Mucosa of rectum (tissue), 2 donors: Measurements from ENCODE around the gene VILL.
"Not testable (repeated sequence)": the region's sequence is repeated elsewhere in the genome, so short reads cannot be mapped to it uniquely, and the experiment has no call there.

Experiments used
- H3K27ac ChIP-seq, 2 donors: one replicate each; pipeline ENCODE4 v1.7.0; 2013; ENCODE audit warnings: inconsistent platforms in 2 of 2, low read depth in 2 of 2, low read length in 2 of 2
- H3K27me3 ChIP-seq, 2 donors: one replicate each; pipeline ENCODE4 v1.7.0; 2013; ENCODE audit warnings: low read length in 2 of 2; ENCODE audit not compliant: control insufficient read depth in 2 of 2, insufficient read depth in 2 of 2
- H3K36me3 ChIP-seq, 2 donors: one replicate each; pipeline ENCODE4 v1.7.0; 2013; ENCODE audit warnings: low read length in 2 of 2; ENCODE audit not compliant: control insufficient read depth in 2 of 2, insufficient read depth in 2 of 2
- H3K4me1 ChIP-seq, 2 donors: one replicate each; pipeline ENCODE4 v1.7.0; 2013; ENCODE audit warnings: low read length in 2 of 2, mild to moderate bottlenecking in 1 of 2; ENCODE audit not compliant: control insufficient read depth in 2 of 2, insufficient read depth in 2 of 2
- H3K4me3 ChIP-seq, 2 donors: one replicate each; pipeline ENCODE4 v1.7.0; 2013; ENCODE audit warnings: low read length in 2 of 2
- H3K9ac ChIP-seq, 2 donors: one replicate each; pipeline ENCODE4 v1.7.0; 2013; ENCODE audit warnings: low read length in 2 of 2, low read depth in 1 of 2, mild to moderate bottlenecking in 1 of 2
- H3K9me3 ChIP-seq, 2 donors: one replicate each; pipeline ENCODE4 v1.7.0; 2013; ENCODE audit warnings: low read length in 2 of 2; ENCODE audit not compliant: control insufficient read depth in 2 of 2
- donor health status: healthy.
- donor health status: Normal muscosa, but diverticular disease.

VILL gene

GRCh38 chr3:38032328-38032865, 41.8 kb downstream of the VILL start:
- Histone ChIP-seq H3K9me3 (no peaks in the 10 kb centered on the region), H3K4me3 (no peak overlapping the region), H3K27ac (no peak overlapping the region), H3K9ac (no peak overlapping the region), H3K27me3 (peaks cover 0 to 2% of the 10 kb centered on the region in 2 donors), H3K36me3 (no peaks in the 10 kb centered on the region), H3K4me1 (peaks cover 18 to 27% of the 10 kb centered on the region in 2 donors)

DNA sequence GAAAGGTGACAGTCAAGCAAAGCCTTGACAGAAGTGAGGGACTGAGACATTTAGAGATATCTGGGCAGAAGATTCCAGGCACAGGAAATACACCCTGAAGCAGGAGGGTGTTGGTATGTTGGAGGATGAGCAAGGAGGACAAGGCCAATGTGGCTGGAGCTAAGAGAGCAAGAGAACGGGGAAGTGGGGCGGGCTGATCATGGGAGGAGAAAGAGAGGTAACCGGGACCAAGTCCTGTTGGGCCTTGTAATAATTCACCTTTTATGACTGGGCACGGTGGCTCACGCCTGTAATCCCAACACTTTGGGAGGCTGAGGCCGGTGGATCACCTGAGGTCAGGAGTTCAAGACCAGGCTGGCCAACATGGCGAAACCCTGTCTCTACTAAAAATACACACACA, 43.0 kb downstream of the VILL start:
- not testable (repeated sequence) for H3K27me3 ChIP-seq, H3K4me3 ChIP-seq, H3K9ac ChIP-seq

GRCh38 chr3:38034335-38034734, 43.7 kb downstream of the VILL start:
- H3K36me3 ChIP-seq, H3K4me3 ChIP-seq, H3K27me3 ChIP-seq, H3K9me3 ChIP-seq, H3K9ac ChIP-seq, H3K27ac ChIP-seq: not testable (repeated sequence)
- peaks cover 22 to 38% of the 10 kb centered on the region in 2 donors for H3K4me1 ChIP-seq

More for the DNA sequence above, 43.0 kb downstream of the VILL start:
- peaks cover 16 to 30% of the 10 kb centered on the region in 2 donors for H3K4me1 ChIP-seq
- H3K27ac ChIP-seq, H3K9me3 ChIP-seq, H3K36me3 ChIP-seq: not testable (repeated sequence)

- Histone ChIP-seq H3K27me3 (no peaks in the 10 kb centered on the region), H3K27ac (no peak overlapping the region), H3K4me1 (peaks cover 24 to 38% of the 10 kb centered on the region in 2 donors), H3K36me3 (no peaks in the 10 kb centered on the region), H3K9me3 (no peaks in the 10 kb centered on the region), H3K4me3 (no peak overlapping the region), H3K9ac (no peak overlapping the region)
Observed at GRCh38 chr3:38036286-38036685, 45.7 kb downstream of the VILL start.

GRCh38 chr3:38036906-38037305, 46.3 kb downstream of the VILL start:
- Histone ChIP-seq H3K4me3 (no peak overlapping the region), H3K36me3 (no peaks in the 10 kb centered on the region), H3K9me3 (no peaks in the 10 kb centered on the region), H3K4me1 (peaks cover 20 to 34% of the 10 kb centered on the region in 2 donors), H3K27me3 (no peaks in the 10 kb centered on the region), H3K27ac (no peak overlapping the region), H3K9ac (no peak overlapping the region)

- Histone ChIP-seq H3K9ac (peak overlapping the region; percentile 74 to 79), H3K9me3 (no peaks in the 10 kb centered on the region), H3K36me3 (no peaks in the 10 kb centered on the region), H3K27me3 (no peaks in the 10 kb centered on the region), H3K4me1 (peaks cover 23 to 31% of the 10 kb centered on the region in 2 donors), H3K27ac (peak overlapping the region; percentile 69 to 85), H3K4me3 (peak overlapping the region; percentile 77 to 81)
Observed at GRCh38 chr3:38038447-38038911, 47.9 kb downstream of the VILL start.

- Histone ChIP-seq H3K9ac (peak within 1 kb of the TSS; percentile 74 to 79), H3K27me3 (no peaks in the 10 kb centered on the region), H3K27ac (peak within 1 kb of the TSS; percentile 69 to 85), H3K36me3 (no peaks in the 10 kb centered on the region), H3K4me3 (peak within 1 kb of the TSS; percentile 77 to 81), H3K4me1 (peaks cover 23 to 30% of the 10 kb centered on the region in 2 donors), H3K9me3 (no peaks in the 10 kb centered on the region)
Observed at GRCh38 chr3:38039101-38039898, 48.7 kb downstream of the VILL start, which contains the start of gene DLEC1. DLEC1 (plus strand) TSS chr3:38039208; CDS start chr3:38039226, 18 bp downstream.

DNA sequence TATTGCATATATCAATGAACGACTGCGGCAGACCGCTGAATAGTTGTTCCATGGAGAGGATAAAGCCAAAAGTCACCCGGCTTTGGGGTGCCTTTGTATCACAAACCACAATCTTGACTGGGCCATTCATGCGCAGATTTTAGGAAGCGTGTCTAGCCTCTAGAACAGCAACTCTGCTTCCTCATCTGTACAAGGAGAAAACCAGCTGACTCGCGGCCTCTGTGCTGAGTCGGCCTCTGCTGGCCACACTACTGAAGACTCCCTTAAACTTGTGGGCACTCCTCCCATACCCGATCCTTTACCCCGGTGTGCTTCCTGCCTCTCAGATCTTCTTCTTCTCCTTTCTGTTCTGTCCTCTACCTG, 49.3 kb downstream of the VILL start:
- Histone ChIP-seq H3K27ac (peak overlapping the region; percentile 63 to 85), H3K36me3 (no peaks in the 10 kb centered on the region), H3K4me1 (peaks cover 23 to 30% of the 10 kb centered on the region in 2 donors), H3K27me3 (no peaks in the 10 kb centered on the region), H3K9me3 (no peaks in the 10 kb centered on the region), H3K9ac (peak overlapping the region; percentile 74 to 79), H3K4me3 (peak overlapping the region; percentile 77 to 81)

GRCh38 chr3:38040401-38040800, 49.8 kb downstream of the VILL start:
- Histone ChIP-seq H3K9ac (peak overlapping the region; percentile 16 to 27), H3K4me3 (peak overlapping the region; percentile 77 to 81), H3K27me3 (no peaks in the 10 kb centered on the region), H3K36me3 (no peaks in the 10 kb centered on the region), H3K9me3 (no peaks in the 10 kb centered on the region), H3K4me1 (peaks cover 23 to 30% of the 10 kb centered on the region in 2 donors), H3K27ac (peak overlapping the region; percentile 63 to 85)

- Histone ChIP-seq H3K9me3 (no peaks in the 10 kb centered on the region), H3K27ac (no peak overlapping the region), H3K27me3 (no peaks in the 10 kb centered on the region), H3K36me3 (no peaks in the 10 kb centered on the region), H3K4me1 (peaks cover 23 to 28% of the 10 kb centered on the region in 2 donors), H3K4me3 (no peak overlapping the region), H3K9ac (no peak overlapping the region)
Observed at GRCh38 chr3:38043486-38043885, 52.9 kb downstream of the VILL start.
